ACC112 (cell line): Measurements from ENCODE around the gene MIS18A.
A peak's percentile ranks its signal among the peaks of the same experiment; 100 is the strongest.

Experiments
- H2AFZ ChIP-seq: fragments of 200-600 bp; sonication (generic); one replicate; pipeline ENCODE4 v1.6.0; 2017; ENCODE audit warnings: antibody characterized with exemption, low read length; ENCODE audit not compliant: unreplicated experiment
- H3K27ac ChIP-seq: fragments of 200-600 bp; sonication (generic); 2 replicates; pipeline ENCODE4 v1.5.1; 2014; ENCODE audit warnings: low read depth, mild to moderate bottlenecking, antibody characterized with exemption, low read length, moderate library complexity
- H3K27me3 ChIP-seq: fragments of 200-600 bp; sonication (generic); 2 replicates; pipeline ENCODE4 v1.6.1; 2014; ENCODE audit warnings: mild to moderate bottlenecking, antibody characterized with exemption, low read length, moderate library complexity, mixed read lengths; ENCODE audit not compliant: insufficient read depth
- H3K36me3 ChIP-seq: fragments of 200-600 bp; sonication (generic); 2 replicates; pipeline ENCODE4 v1.6.1; 2016; ENCODE audit warnings: mild to moderate bottlenecking, antibody characterized with exemption, low read length, moderate library complexity, mixed read lengths; ENCODE audit not compliant: insufficient read depth
- H3K4me1 ChIP-seq: fragments of 200-600 bp; sonication (generic); one replicate; pipeline ENCODE4 v1.6.1; 2016; ENCODE audit warnings: low read length, mixed read lengths; ENCODE audit not compliant: insufficient read depth, unreplicated experiment, control insufficient read depth
- H3K4me3 ChIP-seq: fragments of 200-600 bp; sonication (generic); 2 replicates; pipeline ENCODE4 v1.5.1; 2014; ENCODE audit warnings: mild to moderate bottlenecking, low read depth, low read length
- H3K79me2 ChIP-seq: fragments of 200-600 bp; sonication (generic); one replicate; pipeline ENCODE4 v1.6.0; 2016; ENCODE audit warnings: low read length; ENCODE audit not compliant: control insufficient read depth, unreplicated experiment, insufficient read depth

MIS18A gene

GRCh38 chr21:32256873-32257620, 21.8 kb downstream of the MIS18A start:
- Histone ChIP-seq H3K27me3 (peaks cover 10% of the 10 kb centered on the region; the same call in 1 of the 2 replicates), H3K4me3 (peak overlapping the region; percentile 3; the same call in 1 of the 2 replicates), H3K4me1 (peaks cover 24% of the 10 kb centered on the region), H2AFZ (no peak overlapping the region), H3K27ac (peak overlapping the region; percentile 58; the same call in 1 of the 2 replicates), H3K79me2 (no peaks in the 10 kb centered on the region), H3K36me3 (no peaks in the 10 kb centered on the region)

- H2AFZ ChIP-seq = no peak overlapping the region
- H3K4me3 ChIP-seq = no peak overlapping the region; the same call in 1 of the 2 replicates
These were observed 22.6 kb downstream of the MIS18A start for GRCh38 chr21:32256251-32256650.

GRCh38 chr21:32253215-32253641, 25.6 kb downstream of the MIS18A start:
- Histone ChIP-seq H3K27me3 (peaks cover 31% of the 10 kb centered on the region; the same call in 1 of the 2 replicates), H2AFZ (no peak overlapping the region), H3K79me2 (no peaks in the 10 kb centered on the region), H3K27ac (no peak overlapping the region), H3K36me3 (no peaks in the 10 kb centered on the region), H3K4me1 (peaks cover 24% of the 10 kb centered on the region), H3K4me3 (no peak overlapping the region)

More at GRCh38 chr21:32256251-32256650, 22.6 kb downstream of the MIS18A start:
- Histone ChIP-seq H3K4me1 (peaks cover 24% of the 10 kb centered on the region), H3K79me2 (no peaks in the 10 kb centered on the region), H3K27me3 (peaks cover 17% of the 10 kb centered on the region; the same call in 1 of the 2 replicates), H3K27ac (peak overlapping the region; percentile 58; the same call in 1 of the 2 replicates), H3K36me3 (no peaks in the 10 kb centered on the region)

- Histone ChIP-seq H3K4me1 (peaks cover 13% of the 10 kb centered on the region), H3K36me3 (no peaks in the 10 kb centered on the region), H3K27ac (no peak overlapping the region), H3K4me3 (no peak overlapping the region), H2AFZ (no peak overlapping the region), H3K79me2 (no peaks in the 10 kb centered on the region), H3K27me3 (peaks cover 41% of the 10 kb centered on the region)
These were observed 26.7 kb downstream of the MIS18A start for GRCh38 chr21:32252136-32252535.

GRCh38 chr21:32249511-32250280, 29.2 kb downstream of the MIS18A start:
- H3K4me1 ChIP-seq = peaks cover 5% of the 10 kb centered on the region
- no peaks in the 10 kb centered on the region for H3K36me3 ChIP-seq
- H3K4me3 ChIP-seq = no peak overlapping the region
- no peak overlapping the region for H3K27ac ChIP-seq
- H2AFZ ChIP-seq = no peak overlapping the region
- H3K27me3 ChIP-seq = peaks cover 65% of the 10 kb centered on the region
- no peaks in the 10 kb centered on the region for H3K79me2 ChIP-seq

- H3K4me3 ChIP-seq = no peak overlapping the region
- no peak overlapping the region for H2AFZ ChIP-seq
- H3K27ac ChIP-seq = no peak overlapping the region
These were observed 30.0 kb downstream of the MIS18A start for GRCh38 chr21:32248571-32249461.

GRCh38 chr21:32246571-32247140, 32.2 kb downstream of the MIS18A start:
- H3K27me3 ChIP-seq = peaks cover 62% of the 10 kb centered on the region
- no peak overlapping the region for H3K4me3 ChIP-seq
- H3K27ac ChIP-seq = no peak overlapping the region
- H3K4me1 ChIP-seq = no peaks in the 10 kb centered on the region
- no peaks in the 10 kb centered on the region for H3K79me2 ChIP-seq
- H2AFZ ChIP-seq = no peak overlapping the region
- no peaks in the 10 kb centered on the region for H3K36me3 ChIP-seq

More at GRCh38 chr21:32248571-32249461, 30.0 kb downstream of the MIS18A start:
- H3K79me2 ChIP-seq = no peaks in the 10 kb centered on the region
- H3K4me1 ChIP-seq = peaks cover 5% of the 10 kb centered on the region
- H3K27me3 ChIP-seq = peaks cover 68% of the 10 kb centered on the region
- no peaks in the 10 kb centered on the region for H3K36me3 ChIP-seq

- H2AFZ ChIP-seq = no peak overlapping the region
- no peaks in the 10 kb centered on the region for H3K79me2 ChIP-seq
- no peak overlapping the region for H3K4me3 ChIP-seq
- no peaks in the 10 kb centered on the region for H3K36me3 ChIP-seq
- no peaks in the 10 kb centered on the region for H3K4me1 ChIP-seq
- no peak overlapping the region for H3K27ac ChIP-seq
- peaks cover 55% of the 10 kb centered on the region for H3K27me3 ChIP-seq
These were observed 32.9 kb downstream of the MIS18A start for GRCh38 chr21:32245971-32246370.

- H3K27ac ChIP-seq = no peak overlapping the region
- H3K79me2 ChIP-seq = no peaks in the 10 kb centered on the region
- H2AFZ ChIP-seq = no peak overlapping the region
- H3K36me3 ChIP-seq = no peaks in the 10 kb centered on the region
- peaks cover 42% of the 10 kb centered on the region; the same call in 1 of the 2 replicates for H3K27me3 ChIP-seq
- no peak overlapping the region for H3K4me3 ChIP-seq
- H3K4me1 ChIP-seq = no peaks in the 10 kb centered on the region
These were observed 37.8 kb downstream of the MIS18A start for GRCh38 chr21:32240851-32241687.
